Measurements from ENCODE around the gene PTGDR2.

Gene PTGDR2
- total RNA-seq = 1.8 to 7.9 (median 4.5) reads per million in 3 donors

DNA sequence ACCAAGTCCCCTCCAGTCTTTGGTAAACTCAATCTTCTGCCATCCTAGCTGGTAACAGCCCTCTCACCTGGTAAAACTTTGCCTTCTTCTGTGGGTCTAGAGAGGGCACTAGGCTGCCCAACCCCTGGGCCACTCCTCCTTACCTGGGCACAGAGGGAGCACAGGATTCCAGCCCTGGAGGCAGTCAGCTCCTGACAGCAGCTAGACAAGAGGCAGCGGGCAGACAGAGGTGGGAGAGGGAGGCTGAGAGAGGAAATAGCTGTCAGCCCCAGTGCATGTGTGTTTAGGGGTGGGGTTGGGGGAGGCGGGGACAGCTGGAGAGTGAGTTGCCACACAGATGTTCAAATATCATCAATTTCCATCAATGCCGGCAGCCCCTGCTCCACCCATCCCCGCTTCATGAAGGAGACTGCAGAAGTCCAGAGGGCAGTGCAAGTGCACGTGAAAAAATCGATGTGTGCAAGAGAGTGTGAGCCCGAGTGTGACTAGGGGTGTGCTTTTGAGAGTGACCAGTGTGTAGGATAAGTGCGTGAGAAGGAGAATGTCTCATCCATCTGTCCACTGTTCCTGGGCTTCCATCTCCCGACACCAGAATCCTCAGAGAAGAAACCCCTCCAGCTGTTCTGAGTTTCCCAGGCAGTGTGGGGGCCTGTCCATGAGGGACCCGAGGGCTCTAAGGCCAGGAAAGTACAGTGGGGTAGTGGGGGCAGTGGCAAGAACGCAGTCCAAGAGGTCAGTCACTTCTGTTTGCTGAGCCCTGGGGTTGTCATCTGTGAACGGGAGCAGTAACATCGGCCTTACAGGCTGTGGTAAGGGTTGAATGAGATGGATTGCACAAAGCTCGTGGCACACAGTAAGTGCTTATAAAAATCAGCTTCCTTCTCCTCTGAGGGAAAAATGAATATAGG is at the start of gene PTGDR2:
Gene PTGDR2 (minus strand): TSS at position 225 of the 908 bp plus-strand sequence. CDS start 2,228 bp downstream, outside the sequence.
- Histone ChIP-seq H3K27ac (ENCODE audit: insufficient read depth, low read length, poor library complexity, severe bottlenecking) (no peak within 1 kb of the TSS), H3K9me3 (ENCODE audit: control insufficient read depth, low read length) (no peaks in the 10 kb centered on the region), H3K36me3 (ENCODE audit: control insufficient read depth, insufficient read depth, low read length) (peaks cover 15% of the 10 kb centered on the region), H3K4me1 (ENCODE audit: control insufficient read depth, insufficient read depth, low read length, poor library complexity, severe bottlenecking) (peaks cover 6% of the 10 kb centered on the region), H3K27me3 (replicated peaks; ENCODE audit: control insufficient read depth, insufficient read depth, low read length, poor library complexity, severe bottlenecking) (no peaks in the 10 kb centered on the region), H3K4me3 (ENCODE audit: insufficient read depth, low read depth, low read length, poor library complexity, severe bottlenecking) (no peak within 1 kb of the TSS)
- DNase-seq = no peak

DNA sequence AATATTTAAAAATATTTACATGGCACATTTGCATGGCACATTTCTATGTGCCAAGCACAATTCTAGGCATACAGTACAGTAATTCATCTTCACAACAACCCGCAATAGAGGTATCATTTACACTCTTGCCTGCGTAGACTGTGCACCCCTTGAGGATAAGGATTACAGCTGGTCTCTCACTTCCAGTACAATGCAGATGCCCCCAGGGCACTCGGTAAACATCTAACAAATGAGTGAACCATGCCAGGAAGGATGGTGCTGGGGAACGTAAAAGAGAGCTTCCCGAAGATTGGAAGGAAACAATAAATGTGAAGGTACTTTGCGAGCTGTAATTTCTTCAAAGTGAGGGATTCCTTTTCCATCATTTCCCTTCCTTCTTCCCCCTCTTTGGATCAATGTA is 49.3 kb upstream of the PTGDR2 start:
- peak overlapping the region; percentile 77 for H3K4me3 ChIP-seq (ENCODE audit: insufficient read depth, low read depth, low read length, poor library complexity, severe bottlenecking)
- peak overlapping the region; percentile 88 for H3K27ac ChIP-seq (ENCODE audit: insufficient read depth, low read length, poor library complexity, severe bottlenecking)

DNA sequence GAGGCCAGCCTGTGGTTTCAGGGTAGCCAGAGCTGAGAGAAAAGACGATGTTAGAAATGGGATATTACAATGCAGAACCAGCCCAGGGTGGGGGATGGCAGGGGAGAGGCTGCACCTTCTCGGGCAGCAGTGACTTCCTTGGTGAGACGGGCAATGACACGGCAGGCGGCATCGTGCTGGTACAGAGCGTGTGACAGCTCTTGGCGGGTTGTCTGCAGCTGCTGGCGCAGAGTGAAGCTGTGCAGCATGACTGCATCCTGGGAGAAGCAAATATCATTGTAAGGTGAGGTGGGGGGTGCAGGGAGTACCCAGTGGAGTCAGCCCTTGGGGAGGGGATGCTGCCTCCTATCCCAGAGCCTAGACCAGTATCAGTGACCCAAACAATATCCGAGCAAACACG is 46.9 kb upstream of the PTGDR2 start:
- peaks cover 18% of the 10 kb centered on the region for H3K4me1 ChIP-seq (ENCODE audit: control insufficient read depth, insufficient read depth, low read length, poor library complexity, severe bottlenecking)
- no peak overlapping the region for H3K4me3 ChIP-seq (ENCODE audit: insufficient read depth, low read depth, low read length, poor library complexity, severe bottlenecking)
- no peaks in the 10 kb centered on the region for H3K9me3 ChIP-seq (ENCODE audit: control insufficient read depth, low read length)
- H3K27me3 ChIP-seq (replicated peaks; ENCODE audit: control insufficient read depth, insufficient read depth, low read length, poor library complexity, severe bottlenecking) = no peaks in the 10 kb centered on the region
- DNase-seq = no peak
- peaks cover 61% of the 10 kb centered on the region for H3K36me3 ChIP-seq (ENCODE audit: control insufficient read depth, insufficient read depth, low read length)
- no peak overlapping the region for H3K27ac ChIP-seq (ENCODE audit: insufficient read depth, low read length, poor library complexity, severe bottlenecking)

More for the DNA sequence above, 49.3 kb upstream of the PTGDR2 start:
- H3K9me3 ChIP-seq (ENCODE audit: control insufficient read depth, low read length) = no peaks in the 10 kb centered on the region
- H3K27me3 ChIP-seq (replicated peaks; ENCODE audit: control insufficient read depth, insufficient read depth, low read length, poor library complexity, severe bottlenecking) = no peaks in the 10 kb centered on the region
- no peak for DNase-seq
- H3K36me3 ChIP-seq (ENCODE audit: control insufficient read depth, insufficient read depth, low read length) = peaks cover 37% of the 10 kb centered on the region
- H3K4me1 ChIP-seq (ENCODE audit: control insufficient read depth, insufficient read depth, low read length, poor library complexity, severe bottlenecking) = peaks cover 18% of the 10 kb centered on the region

DNA sequence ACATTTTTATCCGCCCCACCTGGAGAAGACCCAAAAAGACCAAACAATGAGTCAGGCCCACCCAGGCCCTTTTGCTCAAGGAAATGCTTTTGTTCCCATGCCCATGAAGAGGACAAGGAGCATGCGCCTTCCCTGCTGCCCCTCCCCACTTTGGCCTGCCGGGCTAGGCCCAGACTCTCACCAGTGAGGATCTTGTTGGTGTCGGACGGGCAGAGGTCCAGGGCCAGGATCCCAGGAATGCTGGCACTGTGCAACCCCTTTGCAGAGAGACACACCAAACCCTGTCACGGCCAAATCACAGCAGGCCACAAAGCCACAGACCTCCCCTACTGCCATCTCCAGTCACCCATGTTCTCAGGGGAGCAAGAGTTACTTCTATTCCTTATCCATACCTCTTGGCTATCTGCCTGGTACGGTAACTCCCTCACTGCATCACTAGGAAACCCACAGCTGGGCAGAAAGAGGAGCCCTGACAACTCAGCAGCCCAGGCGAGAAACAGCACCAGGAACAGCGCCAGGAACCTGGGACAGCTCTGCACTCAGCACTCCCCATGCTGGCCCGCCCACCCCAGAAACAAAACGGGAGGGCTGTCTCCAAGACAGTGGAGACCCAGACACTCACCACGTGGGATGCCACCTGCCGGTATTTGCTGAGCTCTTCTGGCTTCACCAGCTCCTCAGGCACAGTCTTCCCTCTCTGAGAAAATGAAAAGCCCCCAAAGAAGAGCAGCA is 45.1 kb upstream of the PTGDR2 start:
- Histone ChIP-seq H3K9me3 (ENCODE audit: control insufficient read depth, low read length) (no peaks in the 10 kb centered on the region), H3K27me3 (replicated peaks; ENCODE audit: control insufficient read depth, insufficient read depth, low read length, poor library complexity, severe bottlenecking) (no peaks in the 10 kb centered on the region), H3K4me3 (ENCODE audit: insufficient read depth, low read depth, low read length, poor library complexity, severe bottlenecking) (no peak overlapping the region), H3K36me3 (ENCODE audit: control insufficient read depth, insufficient read depth, low read length) (peaks cover 77% of the 10 kb centered on the region), H3K4me1 (ENCODE audit: control insufficient read depth, insufficient read depth, low read length, poor library complexity, severe bottlenecking) (peaks cover 17% of the 10 kb centered on the region), H3K27ac (ENCODE audit: insufficient read depth, low read length, poor library complexity, severe bottlenecking) (no peak overlapping the region)
- no peak for DNase-seq

DNA sequence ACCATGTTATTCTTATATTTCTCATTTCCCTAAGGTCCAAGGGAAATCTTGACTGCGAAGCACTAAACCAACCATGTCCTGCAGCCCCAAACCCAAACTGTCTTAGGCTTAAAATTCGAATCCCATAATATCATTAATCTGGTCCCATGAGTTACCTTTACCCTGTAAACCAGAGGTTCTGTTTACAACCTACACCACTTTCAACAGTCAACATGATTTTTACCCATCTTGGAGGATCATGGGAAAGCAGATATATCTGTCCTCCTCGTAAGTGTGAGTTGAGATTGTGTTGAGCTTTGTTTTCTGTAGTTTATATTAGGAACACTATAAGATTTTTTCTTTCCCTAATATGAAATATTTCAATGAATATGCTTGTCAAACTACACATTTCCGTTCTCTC is 44.2 kb upstream of the PTGDR2 start:
- no peak for DNase-seq
- Histone ChIP-seq H3K27me3 (replicated peaks; ENCODE audit: control insufficient read depth, insufficient read depth, low read length, poor library complexity, severe bottlenecking) (no peaks in the 10 kb centered on the region), H3K4me1 (ENCODE audit: control insufficient read depth, insufficient read depth, low read length, poor library complexity, severe bottlenecking) (peaks cover 8% of the 10 kb centered on the region), H3K36me3 (ENCODE audit: control insufficient read depth, insufficient read depth, low read length) (peaks cover 86% of the 10 kb centered on the region), H3K4me3 (ENCODE audit: insufficient read depth, low read depth, low read length, poor library complexity, severe bottlenecking) (no peak overlapping the region), H3K9me3 (ENCODE audit: control insufficient read depth, low read length) (no peaks in the 10 kb centered on the region), H3K27ac (ENCODE audit: insufficient read depth, low read length, poor library complexity, severe bottlenecking) (no peak overlapping the region)

DNA sequence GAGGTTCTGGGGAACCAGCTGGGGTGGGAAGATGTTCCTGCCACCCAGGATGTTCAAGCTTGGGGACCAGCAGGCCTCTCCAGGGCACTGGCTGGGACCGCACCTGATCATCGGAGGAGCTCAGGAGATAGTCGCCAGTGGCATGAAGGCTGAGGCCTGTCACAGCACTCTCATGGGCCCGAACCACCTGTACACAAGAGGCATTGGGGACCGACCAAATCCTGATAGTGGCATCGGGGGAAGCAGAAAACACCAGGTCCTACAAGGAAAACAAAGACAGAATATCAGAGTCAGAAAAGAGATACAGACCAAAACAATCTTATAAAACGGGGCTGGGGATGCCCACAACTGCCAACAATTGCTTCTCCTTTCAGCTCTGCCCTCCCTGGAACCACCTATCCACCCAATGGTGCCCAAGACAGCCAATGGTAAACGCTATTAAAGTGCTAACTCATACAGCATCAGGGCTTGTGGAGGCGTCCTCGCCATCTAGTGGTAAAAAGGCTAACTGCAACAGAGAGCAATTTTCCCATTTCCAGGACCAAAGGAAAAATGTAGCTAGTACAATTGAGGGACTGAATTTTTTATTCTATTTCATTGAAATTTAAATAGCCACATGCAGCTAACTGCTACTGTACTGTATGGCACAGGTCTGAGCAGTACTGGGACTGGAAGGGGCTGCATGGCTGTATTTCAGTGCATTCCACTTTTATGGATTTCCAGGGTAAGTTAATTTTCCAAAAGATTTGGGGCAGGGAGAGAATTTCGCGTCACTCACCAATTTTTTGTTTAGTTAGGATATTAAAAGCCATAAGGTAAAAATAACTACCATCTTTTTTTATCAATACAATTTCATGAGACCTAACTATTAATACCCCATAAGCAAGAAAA is 43.5 kb upstream of the PTGDR2 start:
- Histone ChIP-seq H3K27ac (ENCODE audit: insufficient read depth, low read length, poor library complexity, severe bottlenecking) (no peak overlapping the region), H3K4me1 (ENCODE audit: control insufficient read depth, insufficient read depth, low read length, poor library complexity, severe bottlenecking) (peaks cover 2% of the 10 kb centered on the region), H3K36me3 (ENCODE audit: control insufficient read depth, insufficient read depth, low read length) (peaks cover 93% of the 10 kb centered on the region), H3K9me3 (ENCODE audit: control insufficient read depth, low read length) (no peaks in the 10 kb centered on the region), H3K4me3 (ENCODE audit: insufficient read depth, low read depth, low read length, poor library complexity, severe bottlenecking) (no peak overlapping the region), H3K27me3 (replicated peaks; ENCODE audit: control insufficient read depth, insufficient read depth, low read length, poor library complexity, severe bottlenecking) (no peaks in the 10 kb centered on the region)
- DNase-seq = no peak

DNA sequence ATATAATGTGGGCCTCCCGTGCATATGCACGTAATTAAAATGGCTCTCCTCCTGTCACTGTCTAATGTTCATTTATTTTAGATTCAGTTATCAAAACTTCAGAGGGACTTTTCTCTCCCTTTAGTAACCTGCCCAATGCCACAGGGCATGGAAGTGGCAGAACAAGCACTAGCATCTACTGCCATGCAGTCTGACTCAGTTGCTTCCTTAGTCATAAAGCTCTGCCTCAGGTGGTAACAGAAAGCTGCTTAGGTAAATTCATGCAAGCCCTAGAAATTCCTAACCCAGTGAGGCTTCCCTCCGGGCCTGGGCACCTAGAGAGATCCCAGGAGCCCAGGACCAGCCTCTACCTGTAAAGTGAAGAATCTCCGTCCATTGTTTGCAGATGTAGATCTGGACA is 41.7 kb upstream of the PTGDR2 start:
- no peaks in the 10 kb centered on the region for H3K27me3 ChIP-seq (replicated peaks; ENCODE audit: control insufficient read depth, insufficient read depth, low read length, poor library complexity, severe bottlenecking)
- no peaks in the 10 kb centered on the region for H3K9me3 ChIP-seq (ENCODE audit: control insufficient read depth, low read length)
- H3K27ac ChIP-seq (ENCODE audit: insufficient read depth, low read length, poor library complexity, severe bottlenecking) = no peak overlapping the region
- no peak overlapping the region for H3K4me3 ChIP-seq (ENCODE audit: insufficient read depth, low read depth, low read length, poor library complexity, severe bottlenecking)
- DNase-seq = no peak
- H3K36me3 ChIP-seq (ENCODE audit: control insufficient read depth, insufficient read depth, low read length) = peaks cover 93% of the 10 kb centered on the region
- H3K4me1 ChIP-seq (ENCODE audit: control insufficient read depth, insufficient read depth, low read length, poor library complexity, severe bottlenecking) = no peaks in the 10 kb centered on the region

DNA sequence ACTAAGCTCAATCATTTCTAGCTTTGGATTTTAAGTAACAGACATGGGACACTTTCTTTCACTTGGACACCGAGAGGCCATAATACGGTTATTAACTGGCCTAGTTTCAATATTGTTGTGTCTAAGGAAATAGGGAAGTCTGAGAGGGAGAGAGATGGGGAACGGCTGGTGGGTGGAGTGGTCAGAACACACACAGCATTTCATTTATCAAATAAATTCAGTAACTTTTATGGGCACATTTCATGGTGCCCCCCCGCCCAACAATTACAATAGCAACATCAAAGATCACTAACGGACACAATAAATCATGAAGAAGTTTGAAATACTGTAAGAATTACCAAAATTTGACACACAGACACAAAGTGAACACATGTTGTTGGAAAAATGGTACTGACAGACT is 39.9 kb upstream of the PTGDR2 start:
- Histone ChIP-seq H3K27ac (ENCODE audit: insufficient read depth, low read length, poor library complexity, severe bottlenecking) (no peak overlapping the region), H3K4me3 (ENCODE audit: insufficient read depth, low read depth, low read length, poor library complexity, severe bottlenecking) (no peak overlapping the region), H3K4me1 (ENCODE audit: control insufficient read depth, insufficient read depth, low read length, poor library complexity, severe bottlenecking) (no peaks in the 10 kb centered on the region), H3K27me3 (replicated peaks; ENCODE audit: control insufficient read depth, insufficient read depth, low read length, poor library complexity, severe bottlenecking) (no peaks in the 10 kb centered on the region), H3K9me3 (ENCODE audit: control insufficient read depth, low read length) (no peaks in the 10 kb centered on the region), H3K36me3 (ENCODE audit: control insufficient read depth, insufficient read depth, low read length) (peaks cover 89% of the 10 kb centered on the region)
- DNase-seq = no peak

DNA sequence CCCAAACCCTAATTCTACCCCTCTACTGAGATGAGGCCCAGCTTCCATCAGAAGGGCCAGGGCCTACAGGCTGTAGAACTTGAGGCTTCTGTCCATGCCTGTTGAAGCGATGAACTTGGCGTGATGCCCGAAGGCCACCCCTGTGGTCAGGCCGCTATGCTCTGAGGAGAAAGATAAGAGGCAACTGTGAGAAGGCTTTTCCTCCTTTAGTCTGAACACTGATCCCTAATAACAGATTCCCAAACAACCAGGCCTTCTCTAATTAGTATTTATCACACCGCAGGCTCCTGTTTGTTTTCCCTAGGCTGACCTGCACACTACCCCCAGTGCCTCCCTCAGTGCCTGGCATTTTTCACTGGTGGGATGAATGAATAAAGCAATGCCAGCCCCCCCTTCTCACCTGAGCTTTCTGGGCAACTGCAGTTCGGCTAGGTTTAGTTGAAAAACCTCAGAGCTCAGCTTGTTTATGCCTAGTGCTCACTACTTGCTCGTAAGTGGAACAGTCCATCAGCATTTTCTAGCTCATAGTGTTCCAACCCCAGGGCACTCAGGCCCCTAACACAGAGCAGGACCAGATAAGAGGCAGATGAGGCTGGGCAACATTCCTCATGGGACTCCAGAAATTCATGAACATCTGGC is 35.5 kb upstream of the PTGDR2 start:
- H3K4me1 ChIP-seq (ENCODE audit: control insufficient read depth, insufficient read depth, low read length, poor library complexity, severe bottlenecking) = no peaks in the 10 kb centered on the region
- peaks cover 53% of the 10 kb centered on the region for H3K36me3 ChIP-seq (ENCODE audit: control insufficient read depth, insufficient read depth, low read length)
- no peak for DNase-seq
- H3K9me3 ChIP-seq (ENCODE audit: control insufficient read depth, low read length) = no peaks in the 10 kb centered on the region
- H3K27me3 ChIP-seq (replicated peaks; ENCODE audit: control insufficient read depth, insufficient read depth, low read length, poor library complexity, severe bottlenecking) = no peaks in the 10 kb centered on the region
- no peak overlapping the region for H3K4me3 ChIP-seq (ENCODE audit: insufficient read depth, low read depth, low read length, poor library complexity, severe bottlenecking)
- H3K27ac ChIP-seq (ENCODE audit: insufficient read depth, low read length, poor library complexity, severe bottlenecking) = no peak overlapping the region

All from effector memory CD4-positive, alpha-beta T cell (primary cell).